GM18907 (cell line): Measurements from ENCODE around the gene GAST.

Experiments
- ATAC-seq: cut with Tn5 transposase; IDR thresholded peaks from one replicate; pipeline ENCODE4 v1.9.1; 2021; ENCODE audit warnings: mild to moderate bottlenecking, moderate library complexity; ENCODE audit not compliant: unreplicated experiment

GAST gene

DNA sequence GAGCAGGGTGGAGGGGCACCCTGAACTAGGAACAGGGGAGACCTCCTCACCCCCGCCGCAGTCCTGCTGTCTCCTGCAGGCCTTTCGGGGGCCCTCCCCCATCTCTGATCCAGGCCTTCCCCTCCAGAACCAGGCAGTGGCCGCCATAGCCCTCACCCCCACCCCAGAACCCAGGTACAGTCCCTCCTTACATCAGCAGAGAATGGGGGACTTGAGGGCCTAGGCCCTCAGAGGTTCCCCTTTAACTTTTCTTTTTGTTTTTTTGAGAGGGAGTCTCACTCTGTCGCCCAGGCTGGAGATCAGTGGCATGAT, 26.6 kb downstream of the GAST start:
- ATAC-seq = no peak

DNA sequence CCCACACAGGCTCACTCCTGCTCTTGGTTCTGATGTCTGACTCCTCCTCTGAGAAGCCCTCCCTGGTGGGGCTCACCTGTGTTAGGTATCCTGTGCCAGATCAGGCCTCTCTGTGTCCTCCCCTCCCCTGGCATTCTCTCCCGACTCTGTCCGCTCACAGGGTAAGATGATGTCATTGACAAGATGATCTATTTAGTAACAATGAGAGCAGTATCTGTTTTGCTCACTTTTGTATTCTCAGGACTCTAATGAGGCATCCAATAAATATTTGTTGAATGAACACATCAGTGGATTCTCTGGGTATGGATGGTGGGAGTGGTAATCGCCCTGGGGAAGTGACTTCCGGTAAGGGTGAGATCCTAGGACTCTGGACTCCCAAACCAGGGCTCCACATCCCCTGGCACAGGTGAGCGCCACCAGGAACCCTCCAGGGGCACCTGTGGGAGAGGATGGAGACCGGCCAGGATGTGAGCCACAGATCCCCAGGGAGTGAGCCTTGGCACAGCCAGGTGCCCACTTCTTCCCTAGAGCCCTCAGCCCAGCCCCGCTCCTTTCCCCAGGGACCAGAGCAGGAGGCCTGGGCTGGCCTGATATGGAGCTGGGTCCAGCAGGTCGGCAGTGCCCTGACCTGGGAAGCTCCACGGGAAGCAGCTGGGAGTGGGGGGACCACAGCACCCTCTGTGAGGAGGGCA, 27.7 kb downstream of the GAST start:
- ATAC-seq = no peak

DNA sequence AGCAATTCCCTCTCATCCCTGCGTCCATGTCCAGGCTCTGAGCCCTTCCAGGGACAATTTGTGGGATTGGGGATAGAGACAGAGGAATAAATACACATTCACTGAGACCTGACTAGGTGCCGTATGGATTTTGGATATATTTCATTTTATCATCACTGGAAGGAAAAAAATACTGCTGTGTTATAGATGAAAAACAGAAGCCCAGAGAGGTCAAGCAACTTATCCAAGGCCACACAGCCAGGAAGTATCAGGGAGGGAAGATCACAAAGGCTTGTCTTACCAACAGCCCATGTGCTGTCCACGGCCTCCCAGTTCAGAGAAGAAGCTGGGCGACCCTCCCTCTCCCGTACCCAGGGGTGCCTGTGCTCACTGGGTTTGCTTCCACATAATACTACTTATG, 28.4 kb downstream of the GAST start:
- no peak for ATAC-seq

DNA sequence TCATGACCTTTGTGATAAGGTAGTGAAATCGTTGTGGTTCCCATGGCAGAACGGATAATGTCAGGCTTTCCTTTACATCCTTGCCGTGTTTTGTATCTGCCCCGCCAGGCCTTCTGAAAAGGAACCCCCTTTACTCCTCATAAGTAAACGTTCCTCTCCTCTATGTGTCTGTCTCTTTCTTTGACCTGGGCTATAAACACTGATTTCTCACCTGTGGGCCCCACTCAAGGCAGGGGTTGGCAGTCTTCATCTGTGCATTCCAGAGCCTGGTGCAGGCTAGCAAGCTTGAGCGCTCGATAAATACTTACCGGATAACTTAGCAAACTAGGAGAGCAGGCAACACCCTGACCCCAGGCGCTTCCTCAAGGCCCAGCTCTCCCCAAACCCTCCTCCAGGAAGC, 29.6 kb downstream of the GAST start:
- no peak for ATAC-seq

DNA sequence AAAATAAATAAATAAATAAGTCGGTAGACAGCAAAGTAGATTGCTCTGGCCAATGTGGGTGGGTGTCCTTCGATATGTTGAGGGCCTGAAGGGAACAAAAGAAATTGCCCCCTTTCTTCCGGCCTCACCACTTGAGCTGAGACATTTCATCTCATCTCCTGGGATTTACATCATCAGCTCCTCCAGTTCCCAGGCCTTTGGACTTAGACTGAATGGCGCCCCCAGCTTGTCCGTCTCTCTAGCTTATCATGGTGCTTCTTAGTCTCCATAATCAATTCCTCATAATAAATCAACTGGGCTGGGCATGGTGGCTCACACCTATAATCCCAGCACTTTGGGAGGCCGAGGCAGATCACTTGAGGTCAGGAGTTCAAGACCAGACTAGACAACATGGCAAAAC, 36.1 kb downstream of the GAST start:
- ATAC-seq = no peak

DNA sequence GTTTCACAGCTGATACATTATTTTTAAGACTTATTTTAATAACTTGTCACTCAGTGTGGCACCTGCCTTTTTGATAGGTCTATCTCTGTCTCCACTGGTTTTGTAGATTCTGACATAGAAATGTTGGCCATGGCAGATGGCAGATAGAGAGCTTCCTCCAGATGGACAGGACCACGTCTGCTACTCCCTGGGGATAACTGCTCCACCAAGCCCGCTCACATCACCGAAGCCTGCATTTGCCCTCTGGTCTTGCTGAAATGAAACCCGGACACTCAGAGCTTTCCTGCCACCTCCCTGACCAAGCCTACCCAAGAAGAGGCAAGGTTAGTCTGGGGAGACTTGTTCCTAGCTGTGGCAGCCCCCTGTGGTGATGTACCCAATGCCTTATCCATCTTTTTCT, 38.7 kb downstream of the GAST start:
- ATAC-seq = no peak

DNA sequence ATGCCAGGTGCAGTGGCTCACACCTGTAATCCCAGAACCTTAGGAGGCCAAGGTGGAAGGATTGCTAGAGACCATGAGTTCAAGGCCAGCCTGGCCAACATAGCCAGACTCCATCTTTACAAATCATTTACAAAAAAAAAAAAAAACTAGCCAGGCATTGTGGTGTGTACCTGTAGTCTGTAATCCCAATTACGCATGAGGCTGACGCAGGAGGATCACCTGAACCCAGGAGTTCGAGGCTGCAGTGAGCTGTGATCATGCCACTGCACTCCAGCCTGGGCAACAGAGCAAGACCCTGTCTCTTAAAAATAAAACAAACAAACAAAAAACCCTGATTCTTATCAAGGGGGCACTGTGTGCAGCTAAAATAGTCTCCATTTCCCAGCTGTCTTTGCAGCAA, 39.2 kb downstream of the GAST start:
- no peak for ATAC-seq

DNA sequence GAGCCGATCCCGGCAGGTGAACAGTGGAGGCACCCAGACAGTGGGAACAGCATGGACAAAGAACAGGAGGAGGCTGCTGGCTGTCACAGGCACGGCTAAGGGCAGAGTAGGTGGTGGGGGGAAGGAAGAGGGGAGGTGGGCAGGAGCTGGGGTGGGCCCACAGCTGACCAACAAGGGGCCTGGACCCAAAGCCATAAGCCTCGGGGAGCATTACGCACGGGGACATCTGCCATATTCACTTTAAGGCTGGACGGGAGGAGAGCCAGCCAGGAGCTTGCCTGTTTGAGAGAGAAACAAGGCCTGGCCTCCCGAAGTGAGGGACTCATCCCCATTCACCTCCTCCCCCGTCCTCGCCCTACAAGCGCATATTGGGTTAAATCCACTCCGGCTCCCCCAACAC, 41.9 kb downstream of the GAST start:
- no peak for ATAC-seq

DNA sequence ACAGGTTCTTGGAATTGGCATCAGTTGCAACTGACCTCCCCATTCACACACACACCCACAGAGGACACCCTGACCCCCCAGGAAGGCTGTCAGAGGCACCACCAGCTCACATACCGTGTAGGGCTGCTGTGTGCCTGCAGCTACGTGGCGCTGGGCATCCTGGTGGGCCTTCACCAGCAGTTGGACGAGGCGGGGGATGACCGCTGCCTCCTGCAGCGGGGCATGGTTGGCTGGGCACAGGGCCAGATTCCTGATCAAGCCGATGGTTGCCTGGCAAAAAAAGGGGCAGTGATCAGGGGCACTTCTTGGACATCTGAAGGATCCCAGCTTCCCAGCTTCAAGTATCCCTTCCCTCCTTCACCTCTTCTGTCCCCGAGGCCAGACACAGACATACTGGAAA, 46.5 kb downstream of the GAST start:
- ATAC-seq = no peak

DNA sequence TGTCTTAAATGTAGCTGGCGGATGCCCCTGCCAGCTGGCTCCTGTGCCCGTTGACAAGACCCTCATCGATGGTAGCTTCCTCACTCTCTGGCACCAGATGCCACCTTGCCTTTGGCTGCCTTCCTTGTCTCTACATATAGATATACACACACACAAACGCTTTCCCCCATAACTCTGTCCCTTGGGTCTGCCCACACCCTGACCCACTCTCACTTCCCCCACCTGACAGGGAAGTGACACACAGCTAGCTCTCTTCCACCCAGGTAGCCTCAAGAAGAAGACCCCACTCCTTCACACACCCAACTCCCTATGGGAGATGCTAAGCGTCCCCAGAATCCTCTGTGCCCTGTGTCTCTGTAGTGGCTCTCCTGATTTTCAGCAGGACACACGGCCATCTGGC, 48.7 kb downstream of the GAST start:
- no peak for ATAC-seq

DNA sequence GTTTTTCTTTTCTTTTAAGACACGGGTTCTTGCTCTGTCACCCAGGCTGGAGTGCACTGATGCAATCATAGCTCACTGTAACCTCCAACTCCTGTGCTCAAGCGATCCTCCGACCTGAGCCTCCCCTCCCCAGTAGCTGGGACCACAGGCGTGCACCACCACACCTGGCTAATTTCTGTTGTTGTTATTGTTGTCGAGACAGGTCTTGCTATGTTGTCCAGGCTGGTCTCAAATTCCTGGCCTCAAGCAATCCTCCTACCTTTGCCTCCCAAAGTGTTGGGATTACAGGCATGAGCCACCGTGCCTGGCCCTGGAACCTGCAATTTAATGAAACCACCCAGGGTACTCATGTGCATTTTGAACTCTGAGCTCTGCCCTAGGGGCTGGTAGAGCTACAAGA, 50.3 kb downstream of the GAST start:
- ATAC-seq = no peak

DNA sequence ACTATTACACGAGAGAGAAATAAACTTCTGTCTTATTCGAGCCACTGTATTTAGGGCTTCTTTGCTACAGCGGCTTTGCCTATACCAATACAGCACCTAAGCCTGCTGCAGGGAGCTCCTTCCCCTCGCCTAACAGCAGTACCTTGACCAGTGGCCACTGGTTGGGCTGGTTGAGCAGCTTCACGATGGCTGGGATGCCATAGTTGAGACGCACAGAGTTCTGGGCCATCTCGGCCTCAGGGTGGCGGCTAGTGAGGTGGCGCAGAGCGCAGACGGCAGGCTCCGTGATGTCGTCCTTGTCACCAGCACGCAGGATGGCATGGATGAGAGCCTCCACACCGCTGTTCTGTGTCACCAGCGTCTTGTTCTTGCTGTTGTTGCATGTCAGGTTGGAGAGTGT, 50.7 kb downstream of the GAST start:
- no peak for ATAC-seq

DNA sequence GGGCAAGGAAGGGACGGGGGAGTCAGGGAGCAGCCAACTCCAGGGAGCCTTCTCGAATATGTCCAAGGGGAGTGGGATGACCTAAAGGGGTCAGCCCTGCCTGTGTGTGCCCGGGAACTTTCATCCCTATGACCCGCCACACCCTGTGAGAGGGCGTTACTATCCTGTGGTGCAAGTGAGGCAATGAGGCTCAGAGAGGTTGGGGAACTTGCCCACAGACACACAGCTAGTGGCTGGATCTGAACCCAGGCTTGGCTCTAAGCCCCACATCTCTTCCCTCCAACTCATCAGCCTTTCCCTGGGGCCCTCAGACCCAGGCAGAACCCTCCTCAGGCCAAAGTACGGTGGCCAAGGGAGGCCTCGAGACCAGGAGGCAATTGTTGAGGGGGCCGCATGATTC, 51.2 kb downstream of the GAST start:
- no peak for ATAC-seq
